Esophagus (tissue), 2 donors: ENCODE results near the gene CAMK2D. TPM values are rescaled to one million over a fixed set of nuclear protein-coding genes. Genes with fewer than 3 reads are reported as not detected.

Experiments used
- H3K27ac ChIP-seq, 2 donors: one replicate each; pipeline ENCODE4 v1.5.1; 2013; ENCODE audit warnings: low read depth in 2 of 2, mild to moderate bottlenecking in 2 of 2, inconsistent platforms in 1 of 2, low read length in 1 of 2, moderate library complexity in 1 of 2
- H3K27me3 ChIP-seq, 2 donors: one replicate each; pipeline ENCODE4 v1.6.1; 2013; ENCODE audit warnings: low read length in 2 of 2, control low read depth in 1 of 2, mild to moderate bottlenecking in 1 of 2; ENCODE audit not compliant: insufficient read depth in 2 of 2, control insufficient read depth in 1 of 2
- H3K36me3 ChIP-seq, 2 donors: one replicate each; pipeline ENCODE4 v1.6.1; 2013; ENCODE audit warnings: low read length in 1 of 2; ENCODE audit not compliant: control insufficient read depth in 2 of 2, insufficient read depth in 2 of 2
- H3K4me1 ChIP-seq, 2 donors: one replicate each; pipeline ENCODE4 v1.6.1; 2013; ENCODE audit warnings: low read length in 1 of 2; ENCODE audit not compliant: control insufficient read depth in 2 of 2, insufficient read depth in 2 of 2
- H3K4me3 ChIP-seq, 2 donors: one replicate each; pipeline ENCODE4 v1.5.1; 2013; ENCODE audit warnings: low read length in 2 of 2, mild to moderate bottlenecking in 2 of 2, low read depth in 1 of 2, moderate library complexity in 1 of 2
- H3K9me3 ChIP-seq, 2 donors: one replicate each; pipeline ENCODE4 v1.6.1; 2013; ENCODE audit warnings: mild to moderate bottlenecking in 2 of 2, low read depth in 1 of 2, low read length in 1 of 2, moderate library complexity in 1 of 2; ENCODE audit not compliant: control insufficient read depth in 2 of 2, insufficient read depth in 1 of 2
- WGBS, 2 donors: extraction: QIAGEN DNeasy Blood & Tissue Kit; methylation state at CpG; one replicate each; pipeline ENCODE4 v1.1.7; 2013; 5-methylcytosine and 5-hydroxymethylcytosine counted together
- polyA plus RNA-seq, 2 donors: library from polyadenylated mRNA; stranded (reverse); fragments of 200-250 nt; gene quantifications; one replicate each; pipeline ENCODE4 v1.2.3, GENCODE V29; 2013
- donor health status: healthy with polysubstance abuse.
- donor health status: Bipolar disorder and iron deficiency.

The CAMK2D gene
- polyA plus RNA-seq, 2 donors, result 7.5 to 13.4 TPM

- 100% methylated on average over 2 of the region's 2 CpGs for whole genome bisulfite sequencing, 2 donors
- Histone ChIP-seq H3K4me3 (no peak overlapping the region), H3K9me3 (no peaks in the 10 kb centered on the region), H3K27ac (no peak overlapping the region), H3K27me3 (no peaks in the 10 kb centered on the region), H3K4me1 (no peaks in the 10 kb centered on the region), H3K36me3 (no peaks in the 10 kb centered on the region)
These were observed 239.1 kb downstream of the CAMK2D start for GRCh38 chr4:113522433-113522832.

DNA sequence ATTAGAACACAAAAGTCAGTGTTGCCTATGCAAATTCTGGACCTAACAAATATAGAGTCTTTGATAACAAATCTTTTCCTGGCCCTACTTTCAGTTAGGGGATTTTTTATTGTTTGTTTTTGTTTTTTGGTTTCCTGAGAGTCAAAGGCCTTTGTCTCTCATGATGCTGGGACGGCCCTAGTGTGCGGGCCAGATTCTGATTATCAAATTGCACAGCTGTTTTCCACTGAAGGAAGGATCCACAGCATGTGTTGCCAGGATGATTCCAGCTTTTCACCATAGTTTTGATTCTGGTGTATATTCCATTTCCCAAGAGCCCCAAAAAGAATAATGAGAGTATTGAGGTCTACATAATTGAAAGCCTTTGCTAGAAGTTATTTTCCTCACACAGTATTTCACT lies 248.2 kb downstream of the CAMK2D start:
- H3K27me3 ChIP-seq, result no peaks in the 10 kb centered on the region
- no peaks in the 10 kb centered on the region for H3K9me3 ChIP-seq
- 81 to 89% methylated on average over 2 of the region's 2 CpGs for WGBS, 2 donors
- no peak overlapping the region for H3K27ac ChIP-seq
- peaks cover 0 to 2% of the 10 kb centered on the region in 2 donors for H3K36me3 ChIP-seq
- H3K4me1 ChIP-seq, result no peaks in the 10 kb centered on the region
- no peak overlapping the region for H3K4me3 ChIP-seq

- no peaks in the 10 kb centered on the region for H3K27me3 ChIP-seq
- H3K9me3 ChIP-seq, result no peaks in the 10 kb centered on the region
- peaks cover 0 to 2% of the 10 kb centered on the region in 2 donors for H3K36me3 ChIP-seq
- no peak overlapping the region for H3K27ac ChIP-seq
- no peak overlapping the region for H3K4me3 ChIP-seq
- WGBS, 2 donors, result 98 to 99% methylated on average over 6 of the region's 6 CpGs
- H3K4me1 ChIP-seq, result no peaks in the 10 kb centered on the region
These were observed 248.7 kb downstream of the CAMK2D start for GRCh38 chr4:113512880-113513279.

DNA sequence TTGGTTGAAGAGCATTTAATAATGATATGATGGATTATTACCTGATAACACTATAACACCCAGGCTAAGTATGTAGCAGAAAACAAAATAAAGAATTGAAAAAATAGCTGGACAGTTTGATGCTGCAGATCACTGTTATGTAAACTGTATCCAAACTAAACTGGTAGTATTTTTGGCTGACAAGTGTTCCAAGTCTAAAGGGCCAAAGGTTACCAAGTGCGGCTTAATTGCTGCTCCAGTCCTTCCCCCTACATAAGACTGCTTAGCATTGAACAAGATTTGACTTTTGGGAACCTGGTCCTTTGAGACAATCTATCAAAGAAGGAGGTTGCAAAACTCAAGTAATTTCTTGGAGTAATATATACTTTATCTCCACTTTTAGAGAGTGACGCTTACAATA lies 249.6 kb downstream of the CAMK2D start:
- peaks cover 0 to 2% of the 10 kb centered on the region in 2 donors for H3K36me3 ChIP-seq
- no peaks in the 10 kb centered on the region for H3K27me3 ChIP-seq
- no peaks in the 10 kb centered on the region for H3K9me3 ChIP-seq
- no peak overlapping the region for H3K4me3 ChIP-seq
- no peak overlapping the region for H3K27ac ChIP-seq
- 87 to 91% methylated on average over 2 of the region's 2 CpGs for WGBS, 2 donors
- H3K4me1 ChIP-seq, result no peaks in the 10 kb centered on the region

DNA sequence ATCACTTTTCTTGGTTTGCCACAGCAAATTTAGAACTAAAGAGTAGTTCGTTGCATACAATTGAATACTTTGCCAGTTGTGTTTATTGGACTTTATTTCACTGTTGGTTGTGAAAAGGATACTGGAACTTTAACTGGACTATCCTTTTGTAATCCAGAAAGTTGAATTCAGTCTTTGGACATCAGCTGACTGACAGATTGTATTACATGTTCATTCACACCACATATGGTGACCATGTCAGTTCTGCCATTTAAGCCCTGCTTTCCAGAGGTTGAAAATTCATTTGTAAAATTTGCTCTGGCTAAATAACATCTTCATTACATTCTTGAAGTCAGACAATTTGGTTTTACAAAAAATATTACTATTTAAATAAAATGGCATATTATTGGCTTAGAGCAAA lies 251.7 kb downstream of the CAMK2D start:
- WGBS, 2 donors, result 94 to 97% methylated on average over 1 of the region's 1 CpG
- no peaks in the 10 kb centered on the region for H3K27me3 ChIP-seq
- H3K9me3 ChIP-seq, result no peaks in the 10 kb centered on the region
- H3K36me3 ChIP-seq, result peaks cover 0 to 5% of the 10 kb centered on the region in 2 donors
- no peak overlapping the region for H3K27ac ChIP-seq
- H3K4me1 ChIP-seq, result no peaks in the 10 kb centered on the region
- H3K4me3 ChIP-seq, result no peak overlapping the region

- Histone ChIP-seq H3K4me1 (no peaks in the 10 kb centered on the region), H3K9me3 (no peaks in the 10 kb centered on the region), H3K4me3 (no peak overlapping the region), H3K36me3 (peaks cover 0 to 5% of the 10 kb centered on the region in 2 donors), H3K27me3 (no peaks in the 10 kb centered on the region), H3K27ac (no peak overlapping the region)
- WGBS, 2 donors, result 92 to 93% methylated on average over 5 of the region's 5 CpGs
These were observed 256.5 kb downstream of the CAMK2D start for GRCh38 chr4:113505044-113505443.

DNA sequence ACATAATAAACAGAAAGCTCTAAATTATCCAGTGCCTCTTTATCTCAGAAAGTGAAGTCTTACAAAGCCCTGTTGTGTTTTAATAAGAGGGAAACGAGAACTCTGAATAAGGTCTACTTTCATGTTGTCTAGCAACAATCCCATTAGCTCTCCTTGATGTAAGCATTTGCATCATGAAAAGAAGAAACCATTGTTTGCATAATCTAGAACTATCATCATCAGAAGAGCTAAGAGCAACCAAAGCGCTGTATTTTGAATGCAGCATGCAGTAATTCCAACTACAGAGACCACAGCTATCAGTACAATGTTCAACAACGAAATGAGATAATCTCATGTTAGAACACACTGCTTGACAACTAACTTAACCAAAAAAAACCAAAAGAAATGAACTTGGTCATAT lies 257.1 kb downstream of the CAMK2D start:
- Histone ChIP-seq H3K9me3 (no peaks in the 10 kb centered on the region), H3K27ac (no peak overlapping the region), H3K4me3 (no peak overlapping the region), H3K36me3 (peaks cover 0 to 5% of the 10 kb centered on the region in 2 donors), H3K27me3 (no peaks in the 10 kb centered on the region), H3K4me1 (no peaks in the 10 kb centered on the region)
- 96 to 97% methylated on average over 3 of the region's 3 CpGs for WGBS, 2 donors

- Histone ChIP-seq H3K27me3 (no peaks in the 10 kb centered on the region), H3K4me1 (no peaks in the 10 kb centered on the region), H3K36me3 (peaks cover 0 to 5% of the 10 kb centered on the region in 2 donors), H3K27ac (no peak overlapping the region), H3K9me3 (no peaks in the 10 kb centered on the region), H3K4me3 (no peak overlapping the region)
These were observed 257.8 kb downstream of the CAMK2D start for GRCh38 chr4:113503691-113504090.

DNA sequence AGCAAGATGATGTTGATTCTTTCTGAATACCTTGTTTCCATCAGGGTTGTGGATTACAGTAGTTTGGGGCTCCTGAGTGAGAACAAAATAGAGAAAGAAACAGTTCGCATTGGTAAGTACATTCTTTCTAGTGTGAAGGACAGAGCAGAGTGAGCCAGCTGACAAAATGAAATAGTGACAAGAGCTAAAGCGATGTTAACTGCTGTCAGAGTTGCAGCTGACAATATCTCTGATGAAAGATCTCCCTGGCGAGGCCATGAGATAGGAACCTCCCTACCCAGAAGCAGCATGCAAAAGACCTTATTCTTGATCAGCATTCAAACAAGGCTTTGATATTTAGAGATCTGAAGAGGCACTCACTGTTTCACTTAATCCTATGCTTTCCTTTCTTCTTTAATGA lies 258.6 kb downstream of the CAMK2D start:
- Histone ChIP-seq H3K4me3 (no peak overlapping the region), H3K27me3 (no peaks in the 10 kb centered on the region), H3K36me3 (peaks cover 0 to 5% of the 10 kb centered on the region in 2 donors), H3K27ac (no peak overlapping the region), H3K9me3 (no peaks in the 10 kb centered on the region), H3K4me1 (no peaks in the 10 kb centered on the region)
- WGBS, 2 donors, result 94 to 97% methylated on average over 3 of the region's 3 CpGs

DNA sequence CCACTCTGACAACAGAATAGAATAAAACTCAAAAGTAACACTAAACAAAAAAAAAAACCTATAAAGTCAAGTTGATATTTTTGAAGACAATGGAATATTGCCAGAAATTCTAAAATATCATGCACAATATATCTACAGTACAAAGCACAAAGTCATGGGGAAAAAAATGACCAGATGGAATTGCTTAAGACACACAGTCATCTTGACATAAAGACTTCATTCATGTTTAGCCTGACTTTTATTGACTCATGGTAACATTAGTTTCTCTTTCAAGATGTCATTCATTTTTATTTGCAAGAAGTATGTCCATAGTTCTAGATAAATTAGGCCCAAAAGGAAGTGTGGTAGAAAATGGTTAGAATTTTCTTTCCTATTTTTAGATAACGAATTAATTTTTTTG lies 259.1 kb downstream of the CAMK2D start:
- no peak overlapping the region for H3K4me3 ChIP-seq
- H3K36me3 ChIP-seq, result peaks cover 0 to 5% of the 10 kb centered on the region in 2 donors
- H3K27ac ChIP-seq, result no peak overlapping the region
- H3K27me3 ChIP-seq, result no peaks in the 10 kb centered on the region
- H3K9me3 ChIP-seq, result no peaks in the 10 kb centered on the region
- no peaks in the 10 kb centered on the region for H3K4me1 ChIP-seq
- 96 to 97% methylated on average over 1 of the region's 1 CpG for WGBS, 2 donors
